Lung (tissue), 5 donors: Measurements from ENCODE around the gene CDKN1B. TPM values are rescaled to one million over a fixed set of nuclear protein-coding genes. Genes with fewer than 3 reads are reported as not detected.

Source experiments
- polyA plus RNA-seq, 2 donors: library from polyadenylated mRNA; stranded (reverse); fragments of 200-250 nt; gene quantifications; one replicate each; pipeline ENCODE4 v1.2.1, GENCODE V29; 2013
- small RNA-seq: library from RNA; depleted of rRNA; stranded (forward); fragments of <200 nt; gene quantifications from one replicate; pipeline ENCODE3, GENCODE V24; 2014; ENCODE audit warnings: low replicate concordance
- total RNA-seq, 2 donors: library from RNA; depleted of rRNA in 1 of 2; stranded (reverse); fragments of >200 nt in 1 of 2; gene quantifications; one replicate each; pipeline ENCODE4 v1.2.1, GENCODE V29; 2014 to 2021
- donor health status: Bipolar disorder and iron deficiency.
- donor health status: healthy.
- donor health status: DM: yes; HTN: yes; CAD: no.

The CDKN1B gene
- total and polyA plus RNA-seq, 4 donors, result 27.3 to 89.4 (median 39.9) TPM

Small RNA genes lying within 50 kb of the gene (small RNA-seq; reads per million reads assigned to genes)
- gene MIR613, result not detected

Other genes starting within 250 kb of the CDKN1B start
- gene DUSP16, start 154.5 kb upstream of the CDKN1B start, total RNA-seq, result 10 to 100 TPM; 27.6 to 40.0 TPM
- gene DUSP16, start 154.5 kb upstream of the CDKN1B start, polyA plus RNA-seq, result 10 to 100 TPM; 11.1 to 24.1 TPM
- 10 to 100 TPM; 32.2 to 50.5 TPM for gene CREBL2, start 105.5 kb upstream of the CDKN1B start, total RNA-seq
- 10 to 100 TPM; 18.3 to 23.1 TPM for gene CREBL2, start 105.5 kb upstream of the CDKN1B start, polyA plus RNA-seq
- under 1 TPM in 1 of 2 donors, not detected in 1; 0.15 TPM for gene GPR19, start 21.2 kb upstream of the CDKN1B start, total RNA-seq
- under 1 TPM; 0.17 to 0.20 TPM for gene GPR19, start 21.2 kb upstream of the CDKN1B start, polyA plus RNA-seq
- gene APOLD1, start 68.3 kb downstream of the CDKN1B start, total RNA-seq, result 10 to 100 TPM; 19.4 to 22.9 TPM
- 10 to 100 TPM in 1 of 2 donors, 1 to 10 TPM in 1; 3.1 to 22.2 TPM for gene APOLD1, start 68.3 kb downstream of the CDKN1B start, polyA plus RNA-seq
- 10 to 100 TPM; 44.5 to 79.2 TPM for gene DDX47, start 96.0 kb downstream of the CDKN1B start, total RNA-seq
- 10 to 100 TPM; 28.2 to 36.3 TPM for gene DDX47, start 96.0 kb downstream of the CDKN1B start, polyA plus RNA-seq
- gene GPRC5A, start 174.2 kb downstream of the CDKN1B start, total RNA-seq, result 100 to 1,000 TPM; 212 to 418 TPM
- 100 to 1,000 TPM; 117 to 131 TPM for gene GPRC5A, start 174.2 kb downstream of the CDKN1B start, polyA plus RNA-seq
- not detected for gene GPRC5D, start 234.8 kb downstream of the CDKN1B start, total RNA-seq
- gene GPRC5D, start 234.8 kb downstream of the CDKN1B start, polyA plus RNA-seq, result under 1 TPM; 0.14 to 0.30 TPM